HEK293 (cell line): ENCODE results near the gene BCL2L11.

ENCODE experiments used
- BCL11A ChIP-seq: fragments of 450-650 bp; formaldehyde crosslinking; IDR thresholded peaks from 2 replicates; pipeline ENCODE4 v1.5.1; 2016; ENCODE audit warnings: low read depth, missing biosample characterization, missing genetic modification characterization
- GLIS1 ChIP-seq: fragments of 450-650 bp; formaldehyde crosslinking; IDR thresholded peaks from 2 replicates; pipeline ENCODE4 v1.5.1; 2016; ENCODE audit warnings: missing biosample characterization, missing genetic modification characterization
- HIC1 ChIP-seq: fragments of 450-650 bp; formaldehyde crosslinking; IDR thresholded peaks from 2 replicates; pipeline ENCODE4 v1.5.1; 2016; ENCODE audit warnings: missing biosample characterization, missing genetic modification characterization
- KLF1 ChIP-seq: fragments of 450-650 bp; formaldehyde crosslinking; IDR thresholded peaks from 2 replicates; pipeline ENCODE4 v1.5.1; 2016; ENCODE audit warnings: missing biosample characterization, missing genetic modification characterization
- KLF10 ChIP-seq: fragments of 450-650 bp; IDR thresholded peaks from 2 replicates; pipeline ENCODE4 v1.5.1; 2018; ENCODE audit warnings: missing biosample characterization, mild to moderate bottlenecking, missing genetic modification characterization
- MEIS1 ChIP-seq: sonication (generic); formaldehyde crosslinking; IDR thresholded peaks from 2 replicates; pipeline ENCODE4 v1.8.1; 2022; ENCODE audit warnings: missing genetic modification reagents, mild to moderate bottlenecking, borderline replicate concordance
- PBX3 ChIP-seq: sonication (generic); formaldehyde crosslinking; IDR thresholded peaks from 2 replicates; pipeline ENCODE4 v1.8.1; 2022; ENCODE audit warnings: mild to moderate bottlenecking, moderate library complexity, missing genetic modification reagents
- SP2 ChIP-seq: fragments of 450-650 bp; formaldehyde crosslinking; IDR thresholded peaks from 2 replicates; pipeline ENCODE4 v1.5.1; 2016; ENCODE audit warnings: missing biosample characterization, missing genetic modification characterization
- SP3 ChIP-seq: fragments of 450-650 bp; formaldehyde crosslinking; IDR thresholded peaks from 2 replicates; pipeline ENCODE4 v1.5.1; 2016; ENCODE audit warnings: missing biosample characterization, missing genetic modification characterization
- WT1 ChIP-seq: fragments of 450-650 bp; formaldehyde crosslinking; IDR thresholded peaks from 2 replicates; pipeline ENCODE4 v1.5.1; 2016; ENCODE audit warnings: missing biosample characterization, missing genetic modification characterization
- YY1 ChIP-seq: fragments of 450-650 bp; formaldehyde crosslinking; IDR thresholded peaks from 2 replicates; pipeline ENCODE4 v1.5.1; 2018; ENCODE audit warnings: missing biosample characterization, missing genetic modification characterization
- YY2 ChIP-seq: fragments of 450-650 bp; formaldehyde crosslinking; IDR thresholded peaks from 2 replicates; pipeline ENCODE4 v1.5.1; 2016; ENCODE audit warnings: missing biosample characterization, missing genetic modification characterization
- ZBTB8A ChIP-seq: fragments of 450-650 bp; formaldehyde crosslinking; IDR thresholded peaks from 2 replicates; pipeline ENCODE4 v1.5.1; 2016; ENCODE audit warnings: missing biosample characterization, missing genetic modification characterization
- ZNF121 ChIP-seq: fragments of 450-650 bp; formaldehyde crosslinking; IDR thresholded peaks from 2 replicates; pipeline ENCODE4 v1.5.1; 2016; ENCODE audit warnings: missing biosample characterization, missing genetic modification characterization
- ZNF175 ChIP-seq: fragments of 450-650 bp; formaldehyde crosslinking; IDR thresholded peaks from 2 replicates; pipeline ENCODE4 v1.5.1; 2016; ENCODE audit warnings: missing biosample characterization, missing genetic modification characterization
- ZNF24 ChIP-seq: fragments of 450-650 bp; formaldehyde crosslinking; IDR thresholded peaks from 2 replicates; pipeline ENCODE4 v1.5.1; 2016; ENCODE audit warnings: missing biosample characterization, missing genetic modification characterization
- ZNF274 ChIP-seq, 2 experiments: fragments of 200-500 bp in 1 of 2; fragments of 450-650 bp in 1 of 2; sonication (Bioruptor generic) in 1 of 2; formaldehyde crosslinking in 1 of 2; IDR thresholded peaks; 2 replicates each; pipeline versions ENCODE4 v1.5.1 to v1.6.1; 2014 to 2016; ENCODE audit warnings: borderline replicate concordance in 1 of 2, inconsistent platforms in 1 of 2, low read length in 1 of 2, missing biosample characterization in 1 of 2, missing genetic modification characterization in 1 of 2
- ZNF354C ChIP-seq: fragments of 450-650 bp; formaldehyde crosslinking; IDR thresholded peaks from 2 replicates; pipeline ENCODE4 v1.5.1; 2016; ENCODE audit warnings: missing biosample characterization, missing genetic modification characterization, low read depth, borderline replicate concordance
- ZNF501 ChIP-seq: fragments of 450-650 bp; formaldehyde crosslinking; IDR thresholded peaks from 2 replicates; pipeline ENCODE4 v1.5.1; 2016; ENCODE audit warnings: missing biosample characterization, missing genetic modification characterization
- ZNF548 ChIP-seq: fragments of 450-650 bp; formaldehyde crosslinking; IDR thresholded peaks from 2 replicates; pipeline ENCODE4 v1.5.1; 2016; ENCODE audit warnings: missing biosample characterization, missing genetic modification characterization
- ZNF626 ChIP-seq: fragments of 450-650 bp; sonication (Bioruptor Pico); formaldehyde crosslinking; IDR thresholded peaks from 2 replicates; pipeline ENCODE4 v1.5.1; 2018; ENCODE audit warnings: missing biosample characterization, missing genetic modification characterization, inconsistent platforms
- ZNF76 ChIP-seq: fragments of 450-650 bp; formaldehyde crosslinking; IDR thresholded peaks from 2 replicates; pipeline ENCODE4; 2016; ENCODE audit warnings: low read depth, missing biosample characterization, missing genetic modification characterization, borderline replicate concordance
- ZNF843 ChIP-seq: fragments of 450-650 bp; formaldehyde crosslinking; IDR thresholded peaks from 2 replicates; pipeline ENCODE4 v1.5.1; 2016; ENCODE audit warnings: missing biosample characterization, missing genetic modification characterization
- TF ChIP-seq, protein P1 (sequence below): fragments of 450-650 bp; formaldehyde crosslinking; IDR thresholded peaks from 2 replicates; pipeline ENCODE4 v1.5.1; 2016; ENCODE audit warnings: missing biosample characterization, missing genetic modification characterization
- TF ChIP-seq, protein P2 (sequence below): fragments of 450-650 bp; formaldehyde crosslinking; IDR thresholded peaks from 2 replicates; pipeline ENCODE4 v1.5.1; 2016; ENCODE audit warnings: missing biosample characterization, missing genetic modification characterization, borderline replicate concordance
- TF ChIP-seq, protein P3 (sequence below): fragments of 450-650 bp; formaldehyde crosslinking; conservative IDR thresholded peaks from 2 replicates; pipeline ENCODE4 v1.5.1; 2016; ENCODE audit warnings: low read depth, missing biosample characterization, missing genetic modification characterization

The BCL2L11 gene

DNA sequence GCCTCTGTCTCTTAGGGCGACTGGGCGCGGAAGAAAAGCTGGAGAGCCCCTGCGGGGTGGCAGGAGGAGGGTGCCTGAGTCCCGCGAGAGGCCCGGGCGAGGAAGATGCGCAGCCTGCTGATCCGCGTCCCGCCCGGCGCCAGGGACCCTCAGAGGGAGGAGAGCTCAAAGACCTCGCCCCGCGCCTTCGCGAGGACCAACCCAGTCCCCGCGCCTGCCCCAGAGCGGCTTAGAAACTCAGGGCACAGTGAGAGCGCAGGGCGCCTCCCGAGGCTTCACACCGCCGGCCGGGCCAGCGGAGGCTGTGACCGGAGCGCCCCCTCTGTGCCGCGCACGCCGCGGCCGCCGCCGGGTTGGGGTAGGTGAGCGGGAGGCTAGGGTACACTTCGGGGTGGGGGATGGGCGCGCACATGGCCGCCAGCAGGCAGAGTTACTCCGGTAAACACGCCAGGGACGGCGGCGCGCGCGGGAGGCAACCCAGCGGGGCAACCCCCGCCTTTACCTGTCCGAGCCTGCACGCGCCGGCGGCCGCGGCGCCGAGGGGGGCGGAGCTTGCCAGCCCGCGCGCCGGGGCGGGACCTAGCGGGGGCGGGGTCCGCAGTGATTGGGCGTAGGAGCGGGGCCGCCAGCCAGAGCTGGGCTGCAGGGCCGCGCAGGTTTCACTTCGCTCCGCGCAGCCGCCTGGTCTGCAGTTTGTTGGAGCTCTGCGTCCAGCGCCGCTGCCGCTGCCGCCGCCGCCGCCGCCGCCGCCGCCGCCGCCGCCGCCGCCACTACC is at the start of gene BCL2L11 (continued):
- TF ChIP-seq, protein P1, sequence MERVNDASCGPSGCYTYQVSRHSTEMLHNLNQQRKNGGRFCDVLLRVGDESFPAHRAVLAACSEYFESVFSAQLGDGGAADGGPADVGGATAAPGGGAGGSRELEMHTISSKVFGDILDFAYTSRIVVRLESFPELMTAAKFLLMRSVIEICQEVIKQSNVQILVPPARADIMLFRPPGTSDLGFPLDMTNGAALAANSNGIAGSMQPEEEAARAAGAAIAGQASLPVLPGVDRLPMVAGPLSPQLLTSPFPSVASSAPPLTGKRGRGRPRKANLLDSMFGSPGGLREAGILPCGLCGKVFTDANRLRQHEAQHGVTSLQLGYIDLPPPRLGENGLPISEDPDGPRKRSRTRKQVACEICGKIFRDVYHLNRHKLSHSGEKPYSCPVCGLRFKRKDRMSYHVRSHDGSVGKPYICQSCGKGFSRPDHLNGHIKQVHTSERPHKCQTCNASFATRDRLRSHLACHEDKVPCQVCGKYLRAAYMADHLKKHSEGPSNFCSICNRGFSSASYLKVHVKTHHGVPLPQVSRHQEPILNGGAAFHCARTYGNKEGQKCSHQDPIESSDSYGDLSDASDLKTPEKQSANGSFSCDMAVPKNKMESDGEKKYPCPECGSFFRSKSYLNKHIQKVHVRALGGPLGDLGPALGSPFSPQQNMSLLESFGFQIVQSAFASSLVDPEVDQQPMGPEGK (tag by site-specific recombination) = peak; percentile 50
- TF ChIP-seq PBX3 (CRISPR knock-in tag) = 0 out of 2 replicates have a peak, but pooled peaks have one; percentile 37
- TF ChIP-seq KLF1 (tag by site-specific recombination) = 0 out of 2 replicates have a peak, but pooled peaks have one; percentile 3
- peak; percentile 59; the same call in 1 of the 2 replicates for TF ChIP-seq ZNF501 (tag by site-specific recombination)
- peak; percentile 36; the same call in 1 of the 2 replicates for TF ChIP-seq SP2
- 0 out of 2 replicates have a peak, but pooled peaks have one; percentile 20 for TF ChIP-seq ZNF24
- TF ChIP-seq, protein P2, sequence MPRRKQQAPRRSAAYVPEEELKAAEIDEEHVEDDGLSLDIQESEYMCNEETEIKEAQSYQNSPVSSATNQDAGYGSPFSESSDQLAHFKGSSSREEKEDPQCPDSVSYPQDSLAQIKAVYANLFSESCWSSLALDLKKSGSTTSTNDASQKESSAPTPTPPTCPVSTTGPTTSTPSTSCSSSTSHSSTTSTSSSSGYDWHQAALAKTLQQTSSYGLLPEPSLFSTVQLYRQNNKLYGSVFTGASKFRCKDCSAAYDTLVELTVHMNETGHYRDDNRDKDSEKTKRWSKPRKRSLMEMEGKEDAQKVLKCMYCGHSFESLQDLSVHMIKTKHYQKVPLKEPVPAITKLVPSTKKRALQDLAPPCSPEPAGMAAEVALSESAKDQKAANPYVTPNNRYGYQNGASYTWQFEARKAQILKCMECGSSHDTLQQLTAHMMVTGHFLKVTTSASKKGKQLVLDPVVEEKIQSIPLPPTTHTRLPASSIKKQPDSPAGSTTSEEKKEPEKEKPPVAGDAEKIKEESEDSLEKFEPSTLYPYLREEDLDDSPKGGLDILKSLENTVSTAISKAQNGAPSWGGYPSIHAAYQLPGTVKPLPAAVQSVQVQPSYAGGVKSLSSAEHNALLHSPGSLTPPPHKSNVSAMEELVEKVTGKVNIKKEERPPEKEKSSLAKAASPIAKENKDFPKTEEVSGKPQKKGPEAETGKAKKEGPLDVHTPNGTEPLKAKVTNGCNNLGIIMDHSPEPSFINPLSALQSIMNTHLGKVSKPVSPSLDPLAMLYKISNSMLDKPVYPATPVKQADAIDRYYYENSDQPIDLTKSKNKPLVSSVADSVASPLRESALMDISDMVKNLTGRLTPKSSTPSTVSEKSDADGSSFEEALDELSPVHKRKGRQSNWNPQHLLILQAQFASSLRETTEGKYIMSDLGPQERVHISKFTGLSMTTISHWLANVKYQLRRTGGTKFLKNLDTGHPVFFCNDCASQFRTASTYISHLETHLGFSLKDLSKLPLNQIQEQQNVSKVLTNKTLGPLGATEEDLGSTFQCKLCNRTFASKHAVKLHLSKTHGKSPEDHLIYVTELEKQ (tag by site-specific recombination) = peak; percentile 66; the same call in 1 of the 2 replicates
- TF ChIP-seq YY2 (tag by site-specific recombination) = 0 out of 2 replicates have a peak, but pooled peaks have one; percentile 29
- peak; percentile 76 for TF ChIP-seq GLIS1 (tag by site-specific recombination)
- peak; percentile 45; the same call in 1 of the 2 replicates for TF ChIP-seq ZNF121
- peak; percentile 83 for TF ChIP-seq ZBTB8A (tag by site-specific recombination)
- 0 out of 2 replicates have a peak, but pooled peaks have one; percentile 26 for TF ChIP-seq ZNF76 (tag by site-specific recombination)
- no peak for TF ChIP-seq ZNF175 (tag by site-specific recombination)
- TF ChIP-seq ZNF274 (IDR thresholded peaks at IDR 0.05; ENCODE audit: low read length) = no peak
- no peak for TF ChIP-seq ZNF274 (tag by site-specific recombination; IDR thresholded peaks at IDR 0.05; ENCODE audit: borderline replicate concordance)
- TF ChIP-seq BCL11A (tag by site-specific recombination) = peak; percentile 45; the same call in 1 of the 2 replicates
- peak; percentile 64; the same call in 1 of the 2 replicates for TF ChIP-seq HIC1 (tag by site-specific recombination)
- no peak for TF ChIP-seq ZNF548
- TF ChIP-seq SP3 (tag by site-specific recombination) = peak; percentile 40
- peak; percentile 74; the same call in 1 of the 2 replicates for TF ChIP-seq YY1 (tag by site-specific recombination)
- no peak for TF ChIP-seq ZNF354C (tag by site-specific recombination)
- TF ChIP-seq ZNF626 (tag by site-specific recombination) = no peak
- peak; percentile 5; the same call in 1 of the 2 replicates for TF ChIP-seq MEIS1 (CRISPR knock-in tag)
- TF ChIP-seq, protein P3, sequence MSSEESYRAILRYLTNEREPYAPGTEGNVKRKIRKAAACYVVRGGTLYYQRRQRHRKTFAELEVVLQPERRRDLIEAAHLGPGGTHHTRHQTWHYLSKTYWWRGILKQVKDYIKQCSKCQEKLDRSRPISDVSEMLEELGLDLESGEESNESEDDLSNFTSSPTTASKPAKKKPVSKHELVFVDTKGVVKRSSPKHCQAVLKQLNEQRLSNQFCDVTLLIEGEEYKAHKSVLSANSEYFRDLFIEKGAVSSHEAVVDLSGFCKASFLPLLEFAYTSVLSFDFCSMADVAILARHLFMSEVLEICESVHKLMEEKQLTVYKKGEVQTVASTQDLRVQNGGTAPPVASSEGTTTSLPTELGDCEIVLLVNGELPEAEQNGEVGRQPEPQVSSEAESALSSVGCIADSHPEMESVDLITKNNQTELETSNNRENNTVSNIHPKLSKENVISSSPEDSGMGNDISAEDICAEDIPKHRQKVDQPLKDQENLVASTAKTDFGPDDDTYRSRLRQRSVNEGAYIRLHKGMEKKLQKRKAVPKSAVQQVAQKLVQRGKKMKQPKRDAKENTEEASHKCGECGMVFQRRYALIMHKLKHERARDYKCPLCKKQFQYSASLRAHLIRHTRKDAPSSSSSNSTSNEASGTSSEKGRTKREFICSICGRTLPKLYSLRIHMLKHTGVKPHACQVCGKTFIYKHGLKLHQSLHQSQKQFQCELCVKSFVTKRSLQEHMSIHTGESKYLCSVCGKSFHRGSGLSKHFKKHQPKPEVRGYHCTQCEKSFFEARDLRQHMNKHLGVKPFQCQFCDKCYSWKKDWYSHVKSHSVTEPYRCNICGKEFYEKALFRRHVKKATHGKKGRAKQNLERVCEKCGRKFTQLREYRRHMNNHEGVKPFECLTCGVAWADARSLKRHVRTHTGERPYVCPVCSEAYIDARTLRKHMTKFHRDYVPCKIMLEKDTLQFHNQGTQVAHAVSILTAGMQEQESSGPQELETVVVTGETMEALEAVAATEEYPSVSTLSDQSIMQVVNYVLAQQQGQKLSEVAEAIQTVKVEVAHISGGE = no peak
- TF ChIP-seq WT1 (tag by site-specific recombination) = peak; percentile 25; the same call in 1 of the 2 replicates
- 0 out of 2 replicates have a peak, but pooled peaks have one; percentile 49 for TF ChIP-seq KLF10 (tag by site-specific recombination)
- TF ChIP-seq ZNF843 (tag by site-specific recombination) = peak; percentile 57
